CD4-positive, alpha-beta T cell (primary cell): ENCODE data around the gene RAD21L1. TPM values are rescaled to one million over a fixed set of nuclear protein-coding genes. Genes with fewer than 3 reads are reported as not detected.

Source experiments
- ATAC-seq: fragments of 200-7000 bp; cut with Tn5 transposase; one replicate; pipeline ENCODE4 v1.10.0; 2022; ENCODE audit warnings: mild to moderate bottlenecking; ENCODE audit not compliant: poor library complexity
- CTCF ChIA-PET: fragments of 350-600 bp; sonication (Branson Sonifier 250); formaldehyde crosslinking; loops from one replicate; lab custom pipeline; 2021; ENCODE audit warnings: antibody characterized with exemption, inconsistent platforms; lab: Charles Lee
- POLR2A ChIA-PET: fragments of 350-600 bp; sonication (Branson Sonifier 250); formaldehyde crosslinking; loops from one replicate; lab custom pipeline; 2021; ENCODE audit warnings: antibody characterized with exemption, inconsistent platforms; lab: Charles Lee
- DNase-seq, 14 experiments: peaks; one replicate each; pipeline ENCODE4 v3.0.0-alpha.2; 2013 to 2020; ENCODE audit warnings: mixed read lengths in 2 of 14
- H3K27ac ChIP-seq, 2 donors: one replicate each; pipeline versions ENCODE4 v1.5.1 to v1.7.0; 2013; ENCODE audit warnings: low read length in 2 of 2, low read depth in 1 of 2, mild to moderate bottlenecking in 1 of 2
- H3K27me3 ChIP-seq, 2 experiments: 1 replicate in 1 of 2; 2 replicates in 1 of 2; pipeline versions ENCODE4 v1.6.1 to v1.7.0; 2013; ENCODE audit warnings: low read length in 2 of 2, control low read depth in 1 of 2, mild to moderate bottlenecking in 1 of 2, moderate library complexity in 1 of 2; ENCODE audit not compliant: insufficient read depth in 2 of 2, control insufficient read depth in 1 of 2
- H3K36me3 ChIP-seq: one replicate; pipeline ENCODE4 v1.6.1; 2013; ENCODE audit warnings: low read length, control low read depth; ENCODE audit not compliant: insufficient read depth
- H3K4me1 ChIP-seq: one replicate; pipeline ENCODE4 v1.6.1; 2013; ENCODE audit warnings: low read length, control low read depth; ENCODE audit not compliant: insufficient read depth
- H3K4me3 ChIP-seq: one replicate; pipeline ENCODE4 v1.5.1; 2013; ENCODE audit warnings: mild to moderate bottlenecking, low read length, moderate library complexity
- H3K9me3 ChIP-seq, 2 experiments: 1 replicate in 1 of 2; 2 replicates in 1 of 2; pipeline versions ENCODE4 v1.6.1 to v1.7.0; 2013; ENCODE audit warnings: low read length in 2 of 2, mild to moderate bottlenecking in 2 of 2, control low read depth in 1 of 2, moderate library complexity in 1 of 2; ENCODE audit not compliant: control insufficient read depth in 1 of 2, insufficient read depth in 1 of 2
- H3K27ac Mint-ChIP-seq: one replicate; pipeline ENCODE4 v1.8.0; 2020; ENCODE audit warnings: mixed read lengths
- H3K27me3 Mint-ChIP-seq: one replicate; pipeline ENCODE4 v1.8.0; 2021; ENCODE audit warnings: mixed read lengths
- H3K36me3 Mint-ChIP-seq: one replicate; pipeline ENCODE4 v1.8.0; 2021; ENCODE audit warnings: low read depth, mixed read lengths
- H3K4me1 Mint-ChIP-seq: one replicate; pipeline ENCODE4 v1.8.0; 2021; ENCODE audit warnings: low read depth, mixed read lengths
- H3K4me3 Mint-ChIP-seq: one replicate; pipeline ENCODE4 v1.8.0; 2020; ENCODE audit warnings: mild to moderate bottlenecking, mixed read lengths
- H3K9me3 Mint-ChIP-seq: one replicate; pipeline ENCODE4 v1.8.0; 2020; ENCODE audit warnings: mixed read lengths
- intact Hi-C, 2 experiments: fragments of 100-400 bp; cut with DNase I in 1 of 2; cut with micrococcal nuclease in 1 of 2; formaldehyde crosslinking; loops; one replicate each; pipeline versions ENCODE4 v1.15.1 to v1.9.0; 2023 to 2025; cut with DNase I, micrococcal nuclease
- total RNA-seq, 174 experiments: library from RNA in 2 of 174; stranded (reverse) in 2 of 174; gene quantifications; one replicate each; pipeline ENCODE4 v1.2.3 and lab custom pipeline; 2021 to 2026
- TF ChIP-seq, protein P1 (sequence below): fragments of 200-600 bp; IDR thresholded peaks from one replicate; pipeline ENCODE4 v1.8.0; 2022; ENCODE audit warnings: antibody characterized with exemption, mild to moderate bottlenecking

The RAD21L1 gene
- total RNA-seq, 2 experiments from 2014 or later = 0.58 TPM; not detected in 1

DNA sequence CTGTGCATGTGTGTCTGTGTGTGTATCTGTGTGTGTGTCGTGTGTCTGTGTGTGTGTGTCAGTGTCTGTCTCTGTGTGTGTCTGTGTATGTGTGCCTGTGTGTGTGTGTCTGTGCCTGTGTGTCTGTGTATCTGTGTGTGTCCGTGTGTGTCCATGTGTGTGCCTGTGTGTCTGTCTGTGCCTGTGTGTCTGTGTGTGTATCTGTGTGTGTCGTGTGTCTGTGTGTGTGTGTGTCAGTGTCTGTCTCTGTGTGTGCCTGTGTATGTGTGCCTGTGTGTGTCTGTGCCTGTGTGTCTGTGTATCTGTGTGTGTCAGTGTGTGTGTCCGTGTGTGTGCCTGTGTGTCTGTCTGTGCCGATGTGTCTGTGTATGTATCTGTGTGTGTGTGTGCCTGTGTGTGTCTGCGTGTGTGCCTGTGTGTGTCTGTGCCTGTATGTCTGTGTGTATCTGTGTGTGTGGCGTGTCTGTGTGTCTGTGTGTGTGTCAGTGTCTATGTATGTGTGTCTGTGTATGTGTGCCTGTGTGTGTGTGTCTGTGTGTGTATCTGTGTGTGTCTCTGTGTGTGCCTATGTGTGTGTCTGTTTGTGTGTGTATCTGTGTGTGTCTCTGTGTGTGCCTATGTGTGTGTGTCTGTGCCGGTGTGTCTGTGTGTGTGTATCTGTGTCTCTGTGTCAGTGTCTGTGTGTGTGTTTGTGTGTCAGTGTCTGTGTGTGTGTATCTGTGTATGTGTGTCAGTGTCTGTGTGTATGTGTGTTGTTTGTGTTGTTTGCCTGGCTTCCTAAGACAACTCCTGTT, 51.9 kb downstream of the RAD21L1 start:
- no peak for DNase-seq
- no peaks in the 10 kb centered on the region for H3K27me3 ChIP-seq
- TF ChIP-seq, protein P1, sequence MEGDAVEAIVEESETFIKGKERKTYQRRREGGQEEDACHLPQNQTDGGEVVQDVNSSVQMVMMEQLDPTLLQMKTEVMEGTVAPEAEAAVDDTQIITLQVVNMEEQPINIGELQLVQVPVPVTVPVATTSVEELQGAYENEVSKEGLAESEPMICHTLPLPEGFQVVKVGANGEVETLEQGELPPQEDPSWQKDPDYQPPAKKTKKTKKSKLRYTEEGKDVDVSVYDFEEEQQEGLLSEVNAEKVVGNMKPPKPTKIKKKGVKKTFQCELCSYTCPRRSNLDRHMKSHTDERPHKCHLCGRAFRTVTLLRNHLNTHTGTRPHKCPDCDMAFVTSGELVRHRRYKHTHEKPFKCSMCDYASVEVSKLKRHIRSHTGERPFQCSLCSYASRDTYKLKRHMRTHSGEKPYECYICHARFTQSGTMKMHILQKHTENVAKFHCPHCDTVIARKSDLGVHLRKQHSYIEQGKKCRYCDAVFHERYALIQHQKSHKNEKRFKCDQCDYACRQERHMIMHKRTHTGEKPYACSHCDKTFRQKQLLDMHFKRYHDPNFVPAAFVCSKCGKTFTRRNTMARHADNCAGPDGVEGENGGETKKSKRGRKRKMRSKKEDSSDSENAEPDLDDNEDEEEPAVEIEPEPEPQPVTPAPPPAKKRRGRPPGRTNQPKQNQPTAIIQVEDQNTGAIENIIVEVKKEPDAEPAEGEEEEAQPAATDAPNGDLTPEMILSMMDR = no peak
- Mint-ChIP-seq H3K9me3 (no peaks in the 10 kb centered on the region), H3K36me3 (peaks cover 22% of the 10 kb centered on the region), H3K27me3 (no peaks in the 10 kb centered on the region), H3K4me3 (no peak overlapping the region), H3K4me1 (peaks cover 36% of the 10 kb centered on the region), H3K27ac (no peak overlapping the region)
- H3K36me3 ChIP-seq = peaks cover 2% of the 10 kb centered on the region
- H3K9me3 ChIP-seq = no peaks in the 10 kb centered on the region
- no peak overlapping the region for H3K4me3 ChIP-seq
- intact Hi-C loops = no loop called here
- H3K4me1 ChIP-seq = peaks cover 27% of the 10 kb centered on the region
- CTCF ChIA-PET = no interaction called here
- ATAC-seq = no peak
- no peak overlapping the region for H3K27ac ChIP-seq
- POLR2A ChIA-PET = no interaction called here

DNA sequence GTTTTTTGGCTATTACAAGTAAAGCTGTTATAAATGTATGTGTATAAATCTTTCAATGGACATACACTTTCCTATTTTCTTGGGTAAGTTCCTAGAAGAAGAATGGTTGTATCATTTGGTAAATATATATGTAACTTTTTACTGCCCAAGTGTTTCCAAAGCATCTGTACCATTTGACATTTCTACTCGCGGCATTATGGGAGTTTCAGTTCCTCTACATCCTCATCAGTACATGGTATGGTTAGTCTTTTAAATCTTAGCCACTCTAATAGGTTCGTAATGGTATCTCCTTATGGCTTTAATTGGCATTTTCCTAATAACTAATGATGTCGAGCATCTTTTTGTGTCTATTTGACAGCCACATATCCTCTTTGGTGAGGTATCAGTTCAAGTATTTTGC, 53.1 kb downstream of the RAD21L1 start:
- DNase-seq = no peak

DNA sequence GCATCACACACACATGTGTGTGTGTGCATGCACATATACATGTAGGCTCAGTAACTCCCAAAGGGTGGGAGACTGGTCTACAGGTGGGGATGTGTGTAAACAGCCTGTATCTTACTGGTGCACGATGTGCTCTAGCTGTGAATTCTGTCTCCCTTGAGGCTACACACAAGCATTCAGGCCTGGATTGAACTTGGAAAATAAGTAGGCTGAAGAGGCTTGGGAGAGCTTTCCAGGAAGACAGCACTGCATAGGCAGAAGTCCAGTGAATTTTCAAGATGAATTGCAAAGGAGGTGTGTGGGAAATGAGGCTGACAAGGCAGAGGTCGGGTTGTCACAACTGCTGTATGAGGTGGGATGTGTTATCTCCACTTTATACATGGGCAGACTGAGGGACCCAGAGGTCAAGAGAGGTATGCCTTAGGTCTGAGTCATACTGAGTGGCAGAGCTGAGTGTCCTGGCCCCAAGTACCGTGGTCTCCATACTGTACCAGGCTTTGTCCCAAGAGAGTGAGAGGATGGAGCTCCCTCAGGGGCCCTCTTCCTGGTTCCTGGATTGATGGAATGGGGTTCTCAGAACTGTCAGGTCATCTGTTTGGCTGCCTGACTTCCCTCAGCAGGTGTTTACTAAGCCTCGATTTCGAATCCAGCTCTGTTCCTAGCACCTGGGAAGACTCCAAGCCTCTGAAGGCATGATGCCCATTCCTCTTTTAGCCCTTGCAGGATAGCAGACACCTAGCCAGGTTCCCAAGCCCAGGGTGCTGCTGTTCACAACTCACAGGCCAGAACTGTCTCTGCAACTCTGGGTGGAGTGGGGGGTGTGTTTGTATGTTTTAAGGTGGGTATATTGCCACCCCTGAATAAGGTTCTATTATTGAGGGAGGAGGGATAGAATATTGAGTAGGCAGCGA, 54.6 kb downstream of the RAD21L1 start:
- POLR2A ChIA-PET = interaction anchor here (1.0 to 1.6 kb wide), 4 partner anchors 8 to 15 kb away, joined by 3 to 4 read pairs (median 4); no protein-coding TSS in a partner anchor

More for the DNA sequence above, 53.1 kb downstream of the RAD21L1 start:
- H3K27ac Mint-ChIP-seq = no peak overlapping the region
- no peak overlapping the region for H3K27ac ChIP-seq
- no peaks in the 10 kb centered on the region for H3K27me3 Mint-ChIP-seq
- no peaks in the 10 kb centered on the region for H3K27me3 ChIP-seq
- H3K4me3 ChIP-seq = no peak overlapping the region
- peaks cover 22% of the 10 kb centered on the region for H3K4me1 ChIP-seq
- peaks cover 39% of the 10 kb centered on the region for H3K4me1 Mint-ChIP-seq
- POLR2A ChIA-PET = no interaction called here
- H3K9me3 Mint-ChIP-seq = no peaks in the 10 kb centered on the region
- peaks cover 23% of the 10 kb centered on the region for H3K36me3 Mint-ChIP-seq
- no peaks in the 10 kb centered on the region for H3K9me3 ChIP-seq
- CTCF ChIA-PET = interaction anchor here (1.0 kb wide), 1 partner anchor 225 kb away, joined by 3 read pairs; no protein-coding TSS in a partner anchor
- intact Hi-C loops = no loop called here
- TF ChIP-seq, protein P1 = no peak
- H3K4me3 Mint-ChIP-seq = no peak overlapping the region
- ATAC-seq = no peak
- H3K36me3 ChIP-seq = no peaks in the 10 kb centered on the region

More for the DNA sequence above, 54.6 kb downstream of the RAD21L1 start:
- no peaks in the 10 kb centered on the region for H3K27me3 Mint-ChIP-seq
- H3K36me3 Mint-ChIP-seq = peaks cover 18% of the 10 kb centered on the region
- intact Hi-C loops = no loop called here
- DNase-seq (no peak), ATAC-seq (no peak)
- H3K4me1 ChIP-seq = peaks cover 22% of the 10 kb centered on the region
- no peak overlapping the region for H3K4me3 ChIP-seq
- CTCF ChIA-PET = interaction anchor here (0.7 to 1.0 kb wide), 3 partner anchors 26 to 223 kb away, joined by 3 read pairs; no protein-coding TSS in a partner anchor
- no peak overlapping the region for H3K27ac ChIP-seq
- H3K9me3 ChIP-seq = no peaks in the 10 kb centered on the region
- H3K36me3 ChIP-seq = no peaks in the 10 kb centered on the region
- TF ChIP-seq, protein P1 = no peak
- H3K4me3 Mint-ChIP-seq = no peak overlapping the region
- no peaks in the 10 kb centered on the region for H3K27me3 ChIP-seq
- peaks cover 48% of the 10 kb centered on the region for H3K4me1 Mint-ChIP-seq
- H3K27ac Mint-ChIP-seq = peak overlapping the region; percentile 70
- no peaks in the 10 kb centered on the region for H3K9me3 Mint-ChIP-seq
